HG02642 (cell line): ENCODE results near the gene AMDHD2.
A peak's percentile ranks its signal among the peaks of the same experiment; 100 is the strongest.
"Not testable (repeated sequence)": the region's sequence is repeated elsewhere in the genome, so short reads cannot be mapped to it uniquely, and the experiment has no call there.

Source experiments
- ATAC-seq: cut with Tn5 transposase; IDR thresholded peaks from one replicate; pipeline ENCODE4 v1.9.1; 2021; ENCODE audit warnings: mild to moderate bottlenecking; ENCODE audit not compliant: unreplicated experiment, poor library complexity

Gene AMDHD2

DNA sequence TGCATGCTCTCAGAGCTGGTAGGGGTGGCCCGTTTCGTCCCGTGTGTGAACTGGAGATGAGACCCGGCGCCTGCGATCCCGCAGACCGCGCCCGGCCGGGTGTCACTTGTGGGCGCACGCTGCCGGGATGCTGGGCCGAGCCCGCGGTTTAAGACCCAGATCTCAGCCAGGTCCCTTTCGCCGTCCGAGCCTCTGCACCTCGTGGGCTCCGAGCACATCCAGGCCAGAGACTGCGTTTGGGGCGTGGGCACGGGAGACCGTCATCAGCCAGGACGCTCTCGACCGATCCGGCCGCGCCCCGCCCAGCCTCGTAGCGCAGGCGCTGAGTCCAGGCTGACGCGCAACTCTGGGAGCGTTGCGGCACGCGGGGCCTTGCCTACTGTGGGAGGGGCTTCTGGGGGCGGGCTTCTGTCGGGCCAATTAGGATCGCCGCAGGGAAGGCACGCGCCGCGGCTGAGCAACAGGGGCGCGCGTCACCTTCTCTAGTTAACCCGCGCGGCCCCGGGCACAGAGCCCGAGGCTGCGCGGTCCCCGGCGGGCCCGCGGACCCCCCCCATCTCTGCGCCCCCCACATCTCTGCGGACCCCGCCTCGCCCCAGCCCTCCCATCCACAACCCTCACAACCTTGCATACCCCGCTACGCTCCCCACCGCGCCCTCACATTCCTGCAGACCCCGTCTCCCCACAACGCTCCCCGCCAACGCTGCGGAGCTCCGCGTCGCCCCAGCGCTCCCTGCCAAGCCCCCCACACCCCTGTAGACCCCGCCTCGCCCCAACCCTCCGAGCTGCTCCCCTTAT lies 11.7 kb downstream of the AMDHD2 start:
- peak; percentile 85 for ATAC-seq

DNA sequence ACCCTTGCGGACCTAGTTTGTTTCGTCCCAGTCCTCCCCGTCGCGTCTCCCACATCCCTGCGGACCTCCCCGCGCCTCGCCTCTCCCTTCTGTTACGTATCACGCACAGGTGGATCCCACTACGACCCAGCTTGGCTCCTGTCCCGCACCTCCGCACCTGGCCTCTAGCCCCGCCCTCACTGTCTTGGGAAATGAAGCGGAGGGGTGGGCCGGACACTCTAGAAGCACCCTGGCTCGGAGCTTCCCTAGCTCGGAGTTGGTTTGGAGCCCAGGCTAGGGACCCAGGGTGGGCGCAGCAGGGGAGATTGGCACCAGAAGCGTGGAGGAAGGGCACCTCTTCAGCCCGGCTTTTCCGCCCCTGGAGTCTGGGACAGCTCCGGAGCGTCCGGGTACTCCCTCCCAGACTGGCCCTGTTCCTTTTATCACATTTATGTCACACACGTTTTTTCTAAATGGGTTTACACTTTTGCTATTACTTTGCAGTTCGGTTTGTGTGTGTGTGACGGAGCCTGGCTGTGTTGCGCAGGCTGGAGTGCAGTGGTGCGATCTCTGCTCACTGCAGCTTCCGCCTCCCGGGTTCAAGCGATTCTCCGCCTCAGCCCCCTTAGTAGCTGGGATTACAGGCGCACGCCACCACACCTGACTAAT lies 12.4 kb downstream of the AMDHD2 start:
- no peak for ATAC-seq

DNA sequence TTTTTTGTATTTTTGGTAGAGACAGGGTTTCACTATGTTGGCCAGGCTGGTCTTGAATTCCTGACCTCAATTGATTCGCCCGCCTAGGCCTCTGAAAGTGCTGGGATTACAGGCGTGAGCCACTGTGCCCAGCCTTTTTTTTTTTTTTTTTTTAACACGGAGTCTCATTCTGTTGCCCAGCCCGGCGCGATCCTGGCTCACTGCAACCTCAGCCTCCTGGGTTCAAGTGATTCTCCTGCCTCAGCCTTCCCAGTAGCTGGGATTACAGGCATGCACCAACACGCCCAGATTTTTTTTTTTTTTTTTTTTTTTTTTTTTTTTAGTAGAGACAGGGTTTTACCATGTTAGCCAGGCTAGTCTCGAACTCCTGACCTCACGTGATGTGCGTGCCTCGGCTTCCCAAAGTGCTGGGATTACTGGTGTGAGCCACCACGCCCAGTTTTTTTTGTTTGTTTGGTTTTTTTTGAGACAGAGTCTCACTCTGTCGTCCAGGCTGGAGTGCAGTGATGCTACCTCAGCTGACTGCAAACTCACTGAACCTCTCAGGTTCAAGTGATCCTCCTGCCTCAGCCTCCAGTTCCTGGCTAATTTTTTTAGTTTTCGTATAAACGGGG lies 13.1 kb downstream of the AMDHD2 start:
- not testable (repeated sequence) for ATAC-seq

DNA sequence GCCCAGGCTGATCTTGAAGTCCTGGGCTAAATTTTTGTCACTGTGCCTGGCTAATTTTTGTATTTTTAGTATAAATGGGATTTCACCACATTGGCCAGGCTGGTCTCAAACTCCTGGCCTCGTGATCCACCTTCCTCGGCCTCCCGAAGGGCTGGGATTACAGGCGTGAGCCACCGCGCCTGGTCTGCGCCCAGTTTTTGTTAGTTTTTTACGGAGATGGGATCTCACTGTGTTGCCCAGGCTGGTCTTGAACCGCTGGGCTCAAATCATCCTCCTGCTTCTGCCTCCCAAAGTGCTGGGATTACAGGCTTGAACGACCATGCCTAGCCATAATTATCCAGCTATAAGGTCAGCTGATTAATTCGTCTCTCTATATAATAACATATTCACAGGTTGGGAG lies 13.7 kb downstream of the AMDHD2 start:
- no peak for ATAC-seq

DNA sequence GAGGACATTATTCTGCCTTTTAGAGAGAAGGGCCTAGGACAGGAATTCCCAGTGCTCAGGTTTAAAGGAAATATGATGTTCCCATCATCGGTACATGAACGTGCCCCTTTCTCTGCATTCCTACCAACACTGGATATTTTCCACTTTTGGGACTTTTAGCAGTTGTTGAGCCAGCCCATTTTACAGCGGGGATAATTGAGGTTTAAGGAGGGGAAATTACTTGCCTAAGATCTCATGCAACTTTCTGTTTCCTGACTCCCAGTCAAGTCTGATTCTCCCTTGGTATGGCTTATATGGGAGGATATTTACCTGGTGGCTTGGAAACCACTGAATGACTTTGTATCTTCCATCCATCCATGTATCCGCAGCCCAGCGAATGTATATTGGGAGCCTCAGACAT lies 14.2 kb downstream of the AMDHD2 start:
- ATAC-seq: not testable (repeated sequence)

DNA sequence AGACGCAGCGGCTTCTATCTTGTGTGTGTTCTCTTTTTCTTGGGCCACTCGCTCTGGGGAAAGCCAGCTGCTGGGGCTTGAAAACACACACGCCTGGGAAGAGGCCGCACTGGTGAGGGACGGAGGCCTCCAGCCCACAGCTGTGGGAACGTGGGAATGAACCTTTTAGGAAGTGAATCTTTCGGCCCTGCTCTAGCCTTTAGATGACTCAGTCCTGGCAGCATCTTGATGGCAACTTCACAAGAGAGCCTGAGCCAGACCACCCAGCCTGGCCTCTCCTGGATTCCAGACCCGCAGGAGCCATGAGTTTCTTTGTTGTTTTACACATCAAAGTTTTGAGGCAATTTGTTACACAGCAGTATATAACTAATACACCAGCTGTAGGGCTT lies 15.4 kb downstream of the AMDHD2 start:
- ATAC-seq: no peak

DNA sequence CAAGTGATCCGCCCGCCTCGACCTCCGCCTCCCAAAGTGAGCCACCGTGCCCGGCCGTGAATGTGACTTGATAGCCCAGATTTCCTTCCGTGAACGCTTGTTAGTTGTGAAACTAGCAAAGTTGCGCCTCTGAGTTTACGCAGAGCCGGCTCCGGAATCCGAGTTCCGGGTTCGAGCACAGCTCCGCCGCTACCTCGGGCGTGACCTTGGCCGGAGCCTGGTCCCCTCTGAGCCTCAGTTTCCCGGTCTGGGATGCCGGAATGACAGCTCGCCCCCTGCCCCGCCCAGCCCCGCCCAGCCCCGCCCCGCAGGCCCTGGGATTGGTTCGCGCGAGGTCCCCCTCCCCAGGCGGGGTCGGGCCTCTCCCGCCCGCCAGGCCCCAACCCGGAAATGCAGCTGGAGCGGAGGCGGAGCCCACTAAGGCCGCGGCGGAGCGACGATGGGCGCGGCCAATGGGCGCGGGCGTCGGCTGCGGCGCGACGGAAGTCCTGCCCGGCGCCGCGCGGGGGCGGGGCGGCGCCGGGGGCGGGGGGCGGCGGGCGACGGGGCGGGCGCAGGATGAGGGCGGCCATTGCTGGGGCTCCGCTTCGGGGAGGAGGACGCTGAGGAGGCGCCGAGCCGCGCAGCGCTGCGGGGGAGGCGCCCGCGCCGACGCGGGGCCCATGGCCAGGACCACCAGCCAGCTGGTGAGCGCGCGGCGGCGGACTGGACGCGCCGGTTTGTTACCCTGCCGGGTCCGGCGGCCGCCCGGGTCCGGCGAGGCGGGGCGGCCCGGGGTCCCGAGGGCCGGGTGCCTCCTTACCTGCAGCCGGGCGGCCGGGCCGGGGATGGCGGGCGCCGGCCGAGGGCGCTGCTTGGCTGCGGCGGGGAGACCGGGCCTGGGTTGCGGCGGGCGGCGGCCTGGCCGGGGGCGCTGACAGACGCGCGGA lies 17.5 kb downstream of the AMDHD2 start, which contains the start of gene PDPK1:
Gene PDPK1 (plus strand): TSS at position 571 of the 929 bp plus-strand sequence. CDS start 92 bp downstream, at position 663.
- ATAC-seq: peak; percentile 91

DNA sequence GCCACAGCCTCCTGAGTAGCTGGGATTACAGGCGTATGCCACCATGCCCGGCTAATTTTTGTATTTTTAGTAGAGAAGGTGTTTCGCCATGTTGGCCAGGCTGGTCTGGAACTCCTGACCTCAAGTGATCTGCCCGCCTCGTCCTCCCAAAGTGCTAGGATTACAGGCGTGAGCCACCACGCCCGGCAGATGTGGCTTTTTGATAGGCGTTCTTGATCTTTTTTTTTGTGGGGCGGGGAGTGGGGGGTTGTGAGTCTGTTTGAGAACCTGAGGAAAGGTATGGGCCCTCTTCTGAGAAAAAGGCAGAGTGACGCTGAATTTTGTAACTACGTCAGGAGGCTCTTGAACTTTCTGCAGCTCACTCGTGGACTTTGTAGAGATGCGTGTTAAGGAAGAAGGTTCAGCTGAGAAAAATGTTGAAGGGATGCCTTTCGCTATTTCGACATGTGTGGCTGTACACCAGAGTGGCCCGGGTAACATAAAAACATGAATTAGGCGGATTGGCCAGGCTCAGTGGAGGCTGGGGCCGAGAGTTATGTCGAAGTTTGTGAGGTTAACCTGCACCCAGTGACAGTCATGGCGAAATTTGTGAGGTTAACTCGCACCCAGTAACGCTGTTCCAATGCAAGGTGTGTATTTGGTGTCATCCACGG lies 19.1 kb downstream of the AMDHD2 start:
- ATAC-seq: not testable (repeated sequence)

DNA sequence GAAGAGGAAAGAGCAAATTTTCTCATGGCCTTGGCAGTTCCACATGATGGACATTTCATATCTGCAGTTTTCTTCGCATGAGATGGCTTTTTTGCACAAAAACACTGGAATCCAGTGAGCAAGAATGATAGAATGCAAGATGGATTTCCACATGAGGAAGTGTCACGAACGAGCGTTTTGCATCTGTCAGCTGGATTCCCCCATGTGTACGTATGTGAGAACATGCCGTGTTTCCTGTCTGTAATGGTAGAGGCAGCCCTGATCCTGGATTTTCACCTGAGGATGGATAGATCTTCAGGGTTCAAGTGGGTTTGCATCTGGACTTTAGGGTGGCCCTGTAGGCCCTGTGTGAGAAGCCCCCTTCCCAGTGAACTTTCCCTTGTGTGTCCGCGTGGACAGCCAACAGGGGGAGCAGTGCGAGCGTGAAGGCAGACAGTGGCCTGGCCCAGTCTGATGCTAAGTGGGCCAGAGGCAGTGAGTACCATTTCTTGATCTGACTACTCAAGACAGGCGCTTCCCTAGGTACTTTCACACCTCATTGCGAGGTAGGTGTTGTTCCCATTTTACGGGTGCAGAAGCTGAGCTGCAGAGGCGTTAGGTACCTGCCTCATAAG lies 19.8 kb downstream of the AMDHD2 start:
- not testable (repeated sequence) for ATAC-seq

DNA sequence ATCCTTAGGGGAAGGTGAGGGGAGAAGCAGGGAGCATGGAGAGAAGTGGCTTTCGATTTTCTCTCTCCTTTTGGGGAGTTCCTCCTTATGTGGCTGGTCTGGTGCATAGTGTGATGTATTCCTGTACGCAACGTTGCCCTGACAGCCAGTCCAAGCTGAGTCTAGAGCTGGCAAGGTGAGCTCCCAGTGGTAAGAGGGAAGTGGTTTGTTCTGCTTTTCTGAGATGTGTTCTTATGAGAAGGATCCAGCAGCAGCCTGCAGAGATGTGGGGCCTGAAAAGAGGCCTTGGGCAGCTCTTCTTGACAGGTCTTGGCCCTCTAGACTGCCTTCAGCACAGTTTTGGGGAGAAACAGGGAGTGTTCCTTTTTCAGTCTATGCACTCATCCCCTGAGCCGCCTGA lies 20.7 kb downstream of the AMDHD2 start:
- ATAC-seq: not testable (repeated sequence)

DNA sequence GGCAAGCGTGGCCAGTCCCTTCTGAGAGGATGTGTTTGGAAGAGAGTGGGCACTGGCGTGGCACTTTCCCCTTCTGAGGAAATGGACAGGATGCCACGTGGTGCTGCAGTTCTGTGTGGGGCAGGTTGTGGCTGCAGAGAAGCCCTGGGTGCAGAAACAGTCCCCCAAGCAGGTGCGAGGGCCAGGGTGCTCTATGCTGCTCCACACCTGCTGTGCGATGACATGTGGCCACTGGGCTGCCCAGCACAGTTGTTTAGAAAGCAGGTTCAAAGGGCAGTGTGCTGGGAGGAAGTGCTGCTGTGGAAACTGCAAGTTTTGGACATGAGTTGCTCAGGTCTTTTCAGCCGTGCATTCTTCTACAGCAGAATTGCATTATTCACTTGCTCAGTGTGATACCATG lies 21.2 kb downstream of the AMDHD2 start:
- ATAC-seq: not testable (repeated sequence)

DNA sequence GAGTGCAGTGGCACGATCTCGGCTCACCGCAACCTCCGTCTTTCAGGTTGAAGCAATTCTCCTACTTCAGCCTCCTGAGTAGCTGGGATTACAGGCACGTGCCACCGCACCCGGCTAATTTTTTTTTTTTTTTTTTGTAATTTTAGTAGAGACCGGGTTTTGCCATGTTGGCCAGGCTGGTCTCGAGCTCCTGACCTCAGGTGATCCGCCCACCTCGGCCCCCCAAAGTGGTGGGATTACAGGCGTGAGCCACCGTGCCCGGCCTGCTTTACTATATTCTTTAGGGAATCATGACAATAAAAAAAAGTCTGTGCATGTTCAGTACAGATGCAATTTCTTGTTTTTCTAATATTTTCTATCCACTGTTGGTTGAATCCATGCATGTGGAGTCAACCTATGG lies 23.6 kb downstream of the AMDHD2 start:
- not testable (repeated sequence) for ATAC-seq

DNA sequence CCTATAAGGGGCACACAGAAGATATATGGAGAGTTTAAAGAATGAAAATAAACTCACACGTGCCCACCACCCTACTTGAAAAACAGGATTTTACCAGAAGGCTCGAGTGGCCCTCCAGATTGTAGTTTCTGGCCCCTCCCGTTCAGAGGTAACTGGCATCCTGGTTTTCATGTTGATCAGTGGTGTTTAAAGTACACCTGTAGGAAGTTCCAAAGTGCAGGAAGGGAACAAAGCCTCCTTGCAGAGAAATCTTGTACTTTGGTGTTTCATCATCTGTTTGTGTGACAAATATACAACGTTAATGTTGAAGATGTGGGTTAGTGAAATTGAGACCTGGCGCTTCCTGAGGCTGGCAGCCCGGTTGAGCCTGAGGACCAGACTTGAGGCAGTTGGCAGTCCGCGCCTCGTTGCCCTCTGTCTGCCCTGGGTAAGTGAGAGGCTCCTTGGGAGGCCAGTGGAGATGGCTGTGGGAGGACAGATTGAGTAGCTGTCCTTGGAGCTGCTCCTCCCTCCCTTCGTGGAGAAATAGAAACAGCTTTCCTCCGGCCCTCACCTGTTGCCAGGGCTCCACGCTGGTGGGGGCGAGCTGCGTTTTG lies 30.2 kb downstream of the AMDHD2 start:
- not testable (repeated sequence) for ATAC-seq

DNA sequence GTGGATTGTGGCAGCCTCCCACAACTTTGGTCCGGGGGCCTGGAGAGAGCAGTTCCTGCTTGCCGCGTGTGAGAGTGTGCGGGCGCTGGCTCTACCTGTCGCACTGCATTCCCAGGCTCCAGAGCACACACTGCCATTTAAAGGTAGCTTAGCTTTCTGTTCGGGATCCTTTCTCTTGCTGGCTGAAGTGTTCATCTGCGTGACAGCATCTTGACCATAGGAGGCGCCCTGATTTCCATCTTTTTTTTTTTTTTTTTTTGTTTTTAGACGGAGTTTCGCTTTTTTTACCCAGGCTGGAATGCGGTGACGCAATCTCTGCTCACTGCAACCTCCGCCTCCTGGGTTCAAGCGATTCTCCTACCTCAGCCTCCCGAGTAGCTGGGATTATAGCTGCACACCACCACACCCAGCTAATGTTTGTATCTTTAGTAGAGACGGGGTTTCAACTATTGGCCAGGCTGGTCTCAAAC lies 31.3 kb downstream of the AMDHD2 start:
- ATAC-seq: not testable (repeated sequence)

DNA sequence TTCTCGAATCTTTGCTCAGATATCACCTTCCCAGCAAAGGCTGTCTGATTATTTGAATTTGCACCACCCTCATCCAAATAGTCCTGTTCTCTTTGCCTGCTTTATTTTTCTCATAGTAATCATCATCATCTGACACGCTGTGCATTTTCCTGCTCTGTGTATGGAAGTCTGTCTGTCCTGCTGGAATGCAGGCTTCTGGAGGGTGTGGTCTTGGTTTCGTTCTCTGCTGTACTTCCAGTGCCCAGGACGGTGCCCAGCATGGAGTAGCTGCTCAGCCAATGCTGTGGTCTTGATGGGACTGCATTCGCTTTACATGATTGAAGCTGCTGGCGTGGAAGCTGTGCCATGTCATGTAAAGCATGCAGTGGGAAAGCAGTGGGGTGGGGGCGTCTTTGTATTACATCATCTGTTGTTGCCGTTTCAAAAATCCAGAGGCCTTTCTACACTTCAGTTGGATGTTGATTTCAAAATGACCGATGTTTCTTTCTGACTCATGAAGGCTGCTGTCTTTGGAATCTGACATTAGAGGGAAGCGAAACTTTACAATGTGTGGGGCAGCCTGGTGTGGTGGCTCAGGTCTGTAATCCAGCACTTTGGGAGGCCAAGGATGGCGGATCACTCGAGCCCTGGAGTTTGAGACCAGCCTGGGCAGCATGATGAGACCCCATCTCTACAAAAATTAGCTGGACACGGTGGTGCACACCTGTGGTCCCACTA lies 34.7 kb downstream of the AMDHD2 start:
- ATAC-seq: not testable (repeated sequence)

DNA sequence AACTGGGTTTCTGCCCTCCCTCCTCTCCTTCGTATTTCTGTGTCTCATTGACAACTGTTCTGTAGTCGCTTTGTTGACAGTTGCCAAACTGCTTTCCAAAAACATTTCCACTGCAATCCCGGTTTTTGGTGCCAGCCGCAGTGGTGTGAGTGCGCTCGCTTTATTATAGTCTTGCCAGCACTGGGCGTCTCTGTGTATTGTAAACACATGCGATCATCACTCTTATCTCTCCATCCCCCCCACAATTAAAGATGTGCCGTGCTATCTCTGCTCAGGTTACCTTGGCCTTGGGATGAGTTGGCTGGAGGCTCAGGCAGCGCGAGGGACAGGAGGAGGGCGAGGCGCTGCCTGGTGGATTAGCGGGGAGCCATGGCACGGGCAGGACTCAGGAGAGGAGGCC lies 37.0 kb downstream of the AMDHD2 start:
- ATAC-seq: not testable (repeated sequence)

DNA sequence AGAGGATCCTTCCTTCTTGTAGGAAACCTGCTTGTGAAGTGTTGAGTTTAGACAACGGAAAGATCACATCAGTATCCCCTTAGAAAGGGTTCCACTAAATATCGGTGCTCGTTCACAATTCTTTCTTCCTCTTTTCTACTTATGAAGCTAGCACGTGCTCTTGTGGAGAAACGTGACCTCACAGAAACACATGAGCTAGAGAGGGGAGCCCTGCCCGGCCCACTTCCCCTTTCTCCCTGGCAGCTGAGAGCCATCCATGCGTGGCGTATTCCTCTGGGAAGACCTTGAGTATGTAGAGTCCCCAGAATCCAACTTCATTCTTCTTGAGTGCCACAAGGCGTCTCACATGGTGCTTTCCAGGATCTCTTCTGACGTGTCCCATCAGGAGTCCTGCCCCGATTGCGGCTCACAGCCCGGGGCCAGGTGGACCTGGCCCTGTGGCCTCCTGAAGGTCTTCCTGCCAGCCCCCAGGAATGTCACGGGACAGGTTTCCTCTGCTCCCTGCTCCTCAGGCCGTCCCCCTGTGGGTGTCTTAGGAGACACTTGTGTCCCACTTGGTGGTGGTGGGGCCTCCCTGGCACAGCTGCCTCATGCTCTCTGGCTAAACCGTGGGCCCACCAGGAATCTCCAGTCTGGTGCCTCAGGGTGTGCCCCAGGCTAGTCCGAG lies 40.1 kb downstream of the AMDHD2 start:
- ATAC-seq: peak; percentile 34

DNA sequence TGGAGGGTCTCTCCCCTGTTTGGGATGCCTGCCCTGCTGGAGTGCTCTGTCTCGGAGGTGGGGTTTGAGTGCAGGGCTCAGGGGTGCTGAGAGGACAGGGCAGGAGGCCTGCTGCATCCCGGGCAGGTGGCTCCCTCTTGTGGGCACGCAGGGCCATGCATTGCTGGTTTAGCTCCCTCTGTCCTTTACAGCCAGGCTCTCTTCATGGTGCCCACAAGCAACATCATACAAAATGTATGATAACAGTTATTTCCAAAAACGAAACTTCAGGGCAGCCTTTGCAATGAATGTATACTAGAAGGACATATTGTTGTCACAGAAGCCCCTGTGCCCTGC lies 40.6 kb downstream of the AMDHD2 start:
- peak; percentile 63 for ATAC-seq
